GM10248 (cell line): ENCODE data around the gene DBI.

Experiments
- CTCF ChIA-PET: fragments of 300-600 bp; sonication (Branson Sonifier 250); formaldehyde crosslinking; extraction: SDS; loops from one replicate; lab custom pipeline; 2021; ENCODE audit warnings: antibody characterized with exemption; lab: Yijun Ruan, JAX
- POLR2A ChIA-PET: fragments of 350-650 bp; sonication (Branson Sonifier 250); formaldehyde crosslinking; extraction: SDS; loops from one replicate; lab custom pipeline; 2020; ENCODE audit warnings: antibody characterized with exemption; lab: Yijun Ruan, JAX
- DNase-seq: peaks from one replicate; pipeline ENCODE4 v3.0.0; 2012; ENCODE audit errors: extremely low spot score
- CTCF ChIP-seq: IDR thresholded peaks from 2 replicates; pipeline ENCODE4 v1.5.1; 2012; ENCODE audit warnings: mild to moderate bottlenecking, low read depth; ENCODE audit errors: extremely low read depth, missing control alignments, control extremely low read depth

The DBI gene

GRCh38 chr2:119387381-119388129, 20.8 kb downstream of the DBI start:
- DNase-seq = peak; percentile 75
- ChIA-PET POLR2A (interaction anchor here (0.8 kb wide), 1 partner anchor 21 kb away, joined by 3 read pairs; the partner anchor contains the start of genes C2orf76 and DBI), CTCF (interaction anchor here (0.7 to 2.3 kb wide), 7 partner anchors 10 to 89 kb away, joined by 3 to 5 read pairs (median 3); no protein-coding TSS in a partner anchor)
- no peak for TF ChIP-seq CTCF

GRCh38 chr2:119389615-119390306, 23.0 kb downstream of the DBI start:
- no peak for TF ChIP-seq CTCF
- CTCF ChIA-PET = interaction anchor here (1.3 to 1.5 kb wide), 2 partner anchors 17 to 23 kb away, joined by 3 read pairs; partner anchors contain the start of genes C2orf76 and DBI
- no peak for DNase-seq
- POLR2A ChIA-PET = no interaction called here

- ChIA-PET POLR2A (no interaction called here), CTCF (no interaction called here)
- DNase-seq = no peak
Observed at GRCh38 chr2:119393971-119394748, 27.4 kb downstream of the DBI start.

GRCh38 chr2:119397196-119397595, 30.4 kb downstream of the DBI start:
- no peak for TF ChIP-seq CTCF
- ChIA-PET POLR2A (no interaction called here), CTCF (interaction anchor here (1.2 to 10.9 kb wide), 2 partner anchors 9 to 81 kb away, joined by 3 to 105 read pairs; no protein-coding TSS in a partner anchor)
- no peak for DNase-seq

More at GRCh38 chr2:119393971-119394748, 27.4 kb downstream of the DBI start:
- TF ChIP-seq CTCF = no peak

- ChIA-PET CTCF (interaction anchor here (10.9 kb wide), 1 partner anchor 76 kb away, joined by 105 read pairs; no protein-coding TSS in a partner anchor), POLR2A (no interaction called here)
- TF ChIP-seq CTCF = no peak
- DNase-seq = no peak
Observed at GRCh38 chr2:119402106-119402505, 35.3 kb downstream of the DBI start.
